H1 (cell line): ENCODE measurements around the gene PITPNC1. TPM values are rescaled to one million over a fixed set of nuclear protein-coding genes. Genes with fewer than 3 reads are reported as not detected.

ENCODE experiments used
- ASH2L ChIP-seq: fragments of 200-600, 300-600 bp; sonication (generic); IDR thresholded peaks from one replicate; pipeline ENCODE4 v1.7.1; 2017; ENCODE audit warnings: low read length
- BCL11A ChIP-seq, 2 experiments: IDR thresholded peaks; one replicate each; pipeline ENCODE4 v1.6.1; 2011; ENCODE audit warnings: low read depth in 2 of 2, low read length in 2 of 2, mild to moderate bottlenecking in 2 of 2
- CEBPB ChIP-seq: IDR thresholded peaks from 2 replicates; pipeline ENCODE4 v1.6.1; 2012; ENCODE audit warnings: low read depth, low read length
- USF2 ChIP-seq: IDR thresholded peaks from 2 replicates; pipeline ENCODE4 v1.6.1; 2011; ENCODE audit warnings: low read length, improper control_type of control experiment
- polyA plus RNA-seq, 7 experiments: library from polyadenylated mRNA; depleted of rRNA in 3 of 7; stranded (reverse) in 5 of 7; unstranded in 2 of 7; fragments of >200 nt in 5 of 7; fragments of 200-250 nt in 2 of 7; gene quantifications; 1 replicate in 5 of 7; 2 replicates in 1 of 7; 4 replicates in 1 of 7; pipeline versions ENCODE4 v1.2.1 to v1.2.3, GENCODE V29; 2011 to 2013; ENCODE audit warnings: missing spikeins in 2 of 7, mixed read lengths in 2 of 7
- total RNA-seq: library from RNA; stranded (reverse); fragmentation: NEBNext Ultra II Directional; extraction: Animal tissue kit (Norgen Biotek cat#: 25700); gene quantifications from 2 replicates; pipeline ENCODE4 v1.2.1, GENCODE V29; 2021

PITPNC1 gene
- total and polyA plus RNA-seq, 2 of the 8 experiments (the other 6 are each of a cell fraction or from before 2014, with no cell fraction given): 17.6 to 54.7 TPM

GRCh38 chr17:67615736-67616135, 238.7 kb downstream of the PITPNC1 start (continued):
- TF ChIP-seq CEBPB (no peak), ASH2L (no peak), BCL11A (IDR thresholded peaks at IDR 0.05; ENCODE audit: low read depth in 2 of 2, low read length in 2 of 2) (no peak), USF2 (no peak)
